GM21529 (cell line): ENCODE measurements around the gene MTA1.

Source experiments
- ATAC-seq: cut with Tn5 transposase; IDR thresholded peaks from one replicate; pipeline ENCODE4 v1.9.1; 2021; ENCODE audit not compliant: unreplicated experiment

Gene MTA1

GRCh38 chr14:105422695-105423487 lies 3.3 kb downstream of the MTA1 start:
- ATAC-seq: no peak

GRCh38 chr14:105423488-105424195 lies 4.0 kb downstream of the MTA1 start:
- no peak for ATAC-seq

- ATAC-seq: no peak
Observed at GRCh38 chr14:105424861-105425260, 5.2 kb downstream of the MTA1 start.

- no peak for ATAC-seq
Observed at GRCh38 chr14:105425823-105426247, 6.2 kb downstream of the MTA1 start.

GRCh38 chr14:105426416-105427130 lies 6.9 kb downstream of the MTA1 start:
- no peak for ATAC-seq

- ATAC-seq: no peak
Observed at GRCh38 chr14:105427412-105427811, 7.8 kb downstream of the MTA1 start.

- no peak for ATAC-seq
Observed at GRCh38 chr14:105427936-105428485, 8.4 kb downstream of the MTA1 start.

GRCh38 chr14:105430042-105430441 lies 10.4 kb downstream of the MTA1 start:
- no peak for ATAC-seq

GRCh38 chr14:105430565-105430964 lies 10.9 kb downstream of the MTA1 start:
- no peak for ATAC-seq

- no peak for ATAC-seq
Observed at GRCh38 chr14:105431256-105431655, 11.6 kb downstream of the MTA1 start.

GRCh38 chr14:105432657-105433056 lies 13.0 kb downstream of the MTA1 start:
- ATAC-seq: no peak

- no peak for ATAC-seq
Observed at GRCh38 chr14:105433161-105433605, 13.6 kb downstream of the MTA1 start.

- no peak for ATAC-seq
Observed at GRCh38 chr14:105436402-105436801, 16.8 kb downstream of the MTA1 start.

- no peak for ATAC-seq
Observed at GRCh38 chr14:105436891-105437722, 17.5 kb downstream of the MTA1 start.

GRCh38 chr14:105437723-105438500 lies 18.3 kb downstream of the MTA1 start:
- no peak for ATAC-seq

GRCh38 chr14:105439179-105439578 lies 19.6 kb downstream of the MTA1 start:
- ATAC-seq: no peak

GRCh38 chr14:105439710-105440553 lies 20.3 kb downstream of the MTA1 start:
- no peak for ATAC-seq

GRCh38 chr14:105440554-105440900 lies 20.9 kb downstream of the MTA1 start:
- no peak for ATAC-seq

- ATAC-seq: no peak
Observed at GRCh38 chr14:105440992-105441391, 21.4 kb downstream of the MTA1 start.
